ENCODE results near the gene CELA3A.
"Not testable (repeated sequence)": the region's sequence is repeated elsewhere in the genome, so short reads cannot be mapped to it uniquely, and the experiment has no call there.

Gene CELA3A

GRCh38 chr1:21980515-21981220, 20.8 kb upstream of the CELA3A start:
- not testable (repeated sequence) for DNase-seq (ENCODE audit: low read depth in 3 of 3, low spot score in 1 of 3)

- not testable (repeated sequence) for DNase-seq (ENCODE audit: low read depth in 3 of 3, low spot score in 1 of 3)
Measured at GRCh38 chr1:21981253-21981652, 20.2 kb upstream of the CELA3A start.

GRCh38 chr1:21982122-21982521, 19.3 kb upstream of the CELA3A start:
- not testable (repeated sequence) for DNase-seq (ENCODE audit: low read depth in 3 of 3, low spot score in 1 of 3)

GRCh38 chr1:21983539-21983938, 17.9 kb upstream of the CELA3A start:
- DNase-seq (ENCODE audit: low read depth in 3 of 3, low spot score in 1 of 3) = not testable (repeated sequence)

- DNase-seq (ENCODE audit: low read depth in 3 of 3, low spot score in 1 of 3) = not testable (repeated sequence)
Measured at GRCh38 chr1:21985893-21986292, 15.6 kb upstream of the CELA3A start.

- not testable (repeated sequence) for DNase-seq (ENCODE audit: low read depth in 3 of 3, low spot score in 1 of 3)
Measured at GRCh38 chr1:21986386-21986785, 15.1 kb upstream of the CELA3A start.

GRCh38 chr1:21989672-21990393, 11.6 kb upstream of the CELA3A start:
- DNase-seq (ENCODE audit: low read depth in 3 of 3, low spot score in 1 of 3) = not testable (repeated sequence)

GRCh38 chr1:21992186-21992585, 9.3 kb upstream of the CELA3A start:
- DNase-seq (ENCODE audit: low read depth in 3 of 3, low spot score in 1 of 3) = not testable (repeated sequence)

GRCh38 chr1:21994716-21995115, 6.7 kb upstream of the CELA3A start:
- not testable (repeated sequence) for DNase-seq (ENCODE audit: low read depth in 3 of 3, low spot score in 1 of 3)

- not testable (repeated sequence) for DNase-seq (ENCODE audit: low read depth in 3 of 3, low spot score in 1 of 3)
Measured at GRCh38 chr1:21996663-21996970, 4.8 kb upstream of the CELA3A start.

GRCh38 chr1:21997891-21998623, 3.4 kb upstream of the CELA3A start:
- DNase-seq (ENCODE audit: low read depth in 3 of 3, low spot score in 1 of 3) = not testable (repeated sequence)

GRCh38 chr1:21998624-21999294, 2.7 kb upstream of the CELA3A start:
- DNase-seq (ENCODE audit: low read depth in 3 of 3, low spot score in 1 of 3) = not testable (repeated sequence)

- not testable (repeated sequence) for DNase-seq (ENCODE audit: low read depth in 3 of 3, low spot score in 1 of 3)
Measured at GRCh38 chr1:21999645-22000044, 1.8 kb upstream of the CELA3A start.

GRCh38 chr1:22002461-22002860, 1.0 kb downstream of the CELA3A start:
- not testable (repeated sequence) for DNase-seq (ENCODE audit: low read depth in 3 of 3, low spot score in 1 of 3)

- not testable (repeated sequence) for DNase-seq (ENCODE audit: low read depth in 3 of 3, low spot score in 1 of 3)
Measured at GRCh38 chr1:22002875-22003274, 1.4 kb downstream of the CELA3A start.

GRCh38 chr1:22003959-22004358, 2.5 kb downstream of the CELA3A start:
- DNase-seq (ENCODE audit: low read depth in 3 of 3, low spot score in 1 of 3) = not testable (repeated sequence)

GRCh38 chr1:22005261-22006149, 4.0 kb downstream of the CELA3A start:
- not testable (repeated sequence) for DNase-seq (ENCODE audit: low read depth in 3 of 3, low spot score in 1 of 3)

GRCh38 chr1:22006736-22007135, 5.3 kb downstream of the CELA3A start:
- not testable (repeated sequence) for DNase-seq (ENCODE audit: low read depth in 3 of 3, low spot score in 1 of 3)

GRCh38 chr1:22007262-22007661, 5.8 kb downstream of the CELA3A start:
- not testable (repeated sequence) for DNase-seq (ENCODE audit: low read depth in 3 of 3, low spot score in 1 of 3)

GRCh38 chr1:22009566-22009965, 8.1 kb downstream of the CELA3A start:
- DNase-seq (ENCODE audit: low read depth in 3 of 3, low spot score in 1 of 3) = not testable (repeated sequence)

Measured in stimulated activated CD4-positive, alpha-beta T cell treated with anti-CD3 and anti-CD28 coated beads, TNF-alpha, amount 100 ng/mL, for 1 hour (primary cell).